ENCODE data around the gene ZW10. TPM values are rescaled to one million over a fixed set of nuclear protein-coding genes. Genes with fewer than 3 reads are reported as not detected.

ZW10 gene, protein sequence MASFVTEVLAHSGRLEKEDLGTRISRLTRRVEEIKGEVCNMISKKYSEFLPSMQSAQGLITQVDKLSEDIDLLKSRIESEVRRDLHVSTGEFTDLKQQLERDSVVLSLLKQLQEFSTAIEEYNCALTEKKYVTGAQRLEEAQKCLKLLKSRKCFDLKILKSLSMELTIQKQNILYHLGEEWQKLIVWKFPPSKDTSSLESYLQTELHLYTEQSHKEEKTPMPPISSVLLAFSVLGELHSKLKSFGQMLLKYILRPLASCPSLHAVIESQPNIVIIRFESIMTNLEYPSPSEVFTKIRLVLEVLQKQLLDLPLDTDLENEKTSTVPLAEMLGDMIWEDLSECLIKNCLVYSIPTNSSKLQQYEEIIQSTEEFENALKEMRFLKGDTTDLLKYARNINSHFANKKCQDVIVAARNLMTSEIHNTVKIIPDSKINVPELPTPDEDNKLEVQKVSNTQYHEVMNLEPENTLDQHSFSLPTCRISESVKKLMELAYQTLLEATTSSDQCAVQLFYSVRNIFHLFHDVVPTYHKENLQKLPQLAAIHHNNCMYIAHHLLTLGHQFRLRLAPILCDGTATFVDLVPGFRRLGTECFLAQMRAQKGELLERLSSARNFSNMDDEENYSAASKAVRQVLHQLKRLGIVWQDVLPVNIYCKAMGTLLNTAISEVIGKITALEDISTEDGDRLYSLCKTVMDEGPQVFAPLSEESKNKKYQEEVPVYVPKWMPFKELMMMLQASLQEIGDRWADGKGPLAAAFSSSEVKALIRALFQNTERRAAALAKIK
- total RNA-seq = 16.0 TPM

DNA sequence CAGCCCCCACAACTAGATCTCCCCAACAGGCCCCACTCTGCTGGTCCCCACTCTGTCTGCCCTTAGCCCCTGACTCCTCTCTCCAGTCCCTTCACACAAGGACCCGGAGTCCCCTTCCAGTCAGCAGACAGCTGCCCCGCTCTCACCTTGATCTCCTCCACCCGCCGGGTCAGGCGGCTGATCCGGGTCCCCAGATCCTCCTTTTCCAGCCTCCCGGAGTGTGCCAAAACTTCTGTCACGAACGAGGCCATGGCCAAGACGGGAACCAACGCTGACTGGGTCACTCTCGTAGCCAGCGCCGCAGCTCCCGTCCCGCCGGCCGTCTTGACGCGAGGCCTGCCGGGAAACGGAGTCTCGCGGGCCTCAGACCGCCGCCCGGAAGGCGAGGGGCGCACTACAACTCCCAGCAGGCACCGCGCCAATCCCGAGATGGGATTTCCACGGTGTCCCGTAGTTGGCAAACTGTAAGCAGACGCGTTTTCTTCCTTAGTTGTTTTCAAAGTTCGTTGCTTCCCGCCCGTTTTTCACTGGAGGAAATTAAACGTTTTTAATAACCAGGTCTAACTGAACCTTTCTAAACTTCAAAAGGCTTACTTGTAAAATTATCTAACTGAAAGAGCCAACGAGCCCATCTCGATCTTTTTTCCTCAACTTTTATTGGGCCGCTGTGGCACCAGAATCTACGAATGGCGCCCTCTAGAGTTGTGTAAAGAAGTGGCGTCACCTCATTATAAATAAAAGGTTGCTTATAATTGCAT is at the start of gene ZW10:
ZW10 (minus strand) TSS at position 277 of the 758 bp plus-strand sequence; CDS start at position 251, 26 bp downstream.

DNA sequence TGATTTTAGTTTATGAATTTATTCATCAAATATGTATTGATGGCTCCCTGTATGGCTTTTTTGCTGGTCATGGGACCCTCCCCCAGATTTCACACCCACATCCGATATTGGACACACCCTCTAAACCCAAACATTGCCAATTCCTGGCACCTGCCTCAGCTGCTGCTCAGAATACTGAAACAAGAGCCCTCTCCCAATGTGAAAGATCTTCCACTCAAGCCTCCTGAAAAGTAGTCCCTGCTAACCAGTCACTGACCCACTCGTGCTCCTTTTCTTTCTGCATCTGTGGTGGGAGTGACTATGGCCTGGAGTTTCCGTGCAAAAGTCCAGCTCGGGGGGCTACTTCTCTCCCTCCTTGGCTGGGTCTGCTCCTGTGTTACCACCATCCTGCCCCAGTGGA is 6.0 kb upstream of the ZW10 start, which contains the start of gene CLDN25:
CLDN25 (plus strand) TSS at position 301 of the 400 bp plus-strand sequence; CDS start at position 301, 0 bp downstream.

DNA sequence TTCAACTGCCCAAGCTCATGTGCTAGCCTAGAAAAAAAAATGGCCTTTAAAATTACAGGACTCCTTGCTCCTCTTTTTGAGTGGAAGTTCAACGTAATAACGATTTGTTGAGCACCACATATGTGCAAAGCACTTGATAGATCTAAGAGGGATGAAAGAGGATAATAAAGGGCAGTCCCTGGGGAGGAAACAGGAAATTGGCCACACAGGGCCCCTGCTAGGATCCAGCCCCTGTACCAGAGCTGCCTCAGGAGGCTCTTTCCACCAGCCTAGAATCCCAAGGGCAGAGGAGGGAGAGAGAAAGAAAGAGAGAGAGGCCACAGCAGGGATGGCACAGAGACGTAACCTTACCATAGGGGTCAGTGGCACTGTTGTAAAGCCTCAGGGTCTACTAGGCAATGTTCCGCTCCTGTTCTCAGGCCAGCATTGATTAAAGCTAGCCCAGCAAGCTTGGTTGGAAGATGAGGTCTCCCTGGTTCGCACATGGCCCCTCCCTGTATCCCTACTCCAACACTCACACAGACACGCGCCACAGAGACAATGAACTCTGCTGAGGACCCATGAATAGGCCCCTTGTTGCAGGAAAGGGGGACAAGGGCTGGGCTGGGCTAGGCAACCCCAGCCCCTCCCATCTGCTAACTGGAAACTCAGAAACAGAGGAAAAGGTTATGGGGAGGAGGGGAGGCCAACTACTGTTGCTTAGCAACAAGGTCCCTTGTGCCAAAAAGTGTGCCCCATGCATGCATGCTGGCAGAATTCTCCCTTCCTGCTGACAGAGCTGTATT is 67.4 kb downstream of the ZW10 start, which contains the start of gene TMPRSS5:
TMPRSS5 (minus strand) TSS at position 438 of the 785 bp plus-strand sequence; CDS start at position 354, 84 bp downstream.

Small RNA genes lying within 50 kb of the gene (small RNA-seq; reads per million reads assigned to genes)
- gene LRRC37A13P (ENCODE audit: low replicate concordance) (not detected), gene RPS29P19 (ENCODE audit: low replicate concordance) (not detected)

Other genes starting within 250 kb of the ZW10 start
- 4.1 TPM for gene TMPRSS5, start 67.4 kb downstream of the ZW10 start, total RNA-seq
- gene CLDN25, start 6.1 kb upstream of the ZW10 start, total RNA-seq = not detected
- 38.2 TPM for gene USP28, start 101.9 kb upstream of the ZW10 start, total RNA-seq
- not detected for gene HTR3B, start 131.1 kb upstream of the ZW10 start, total RNA-seq
- 0.63 TPM for gene HTR3A, start 201.4 kb upstream of the ZW10 start, total RNA-seq